Neural cell (in vitro differentiated cells): ENCODE measurements around the gene COL18A1.

Experiments
- EP300 ChIP-seq: fragments of 450-650 bp; conservative IDR thresholded peaks from 2 replicates; pipeline ENCODE4 v1.6.1; 2014; ENCODE audit warnings: antibody characterized with exemption, mild to moderate bottlenecking, moderate library complexity; ENCODE audit not compliant: poor library complexity, severe bottlenecking
- POLR2AphosphoS5 ChIP-seq: IDR thresholded peaks from 2 replicates; pipeline ENCODE4 v1.6.1; 2012
- RAD21 ChIP-seq: fragments of 450-650 bp; conservative IDR thresholded peaks from 2 replicates; pipeline ENCODE4 v1.6.1; 2014; ENCODE audit warnings: antibody characterized with exemption, mild to moderate bottlenecking, moderate library complexity
- SMC3 ChIP-seq: fragments of 450-650 bp; conservative IDR thresholded peaks from 2 replicates; pipeline ENCODE4 v1.6.1; 2014; ENCODE audit warnings: antibody characterized with exemption, mild to moderate bottlenecking, moderate library complexity; ENCODE audit not compliant: poor library complexity
- TF ChIP-seq, protein P1 (sequence below): fragments of 450-650 bp; IDR thresholded peaks from 2 replicates; pipeline ENCODE4 v1.5.1; 2014; ENCODE audit warnings: antibody characterized with exemption, mild to moderate bottlenecking, moderate library complexity; ENCODE audit not compliant: poor library complexity, severe bottlenecking
- TF ChIP-seq, protein P2 (sequence below): IDR thresholded peaks from 2 replicates; pipeline ENCODE4 v1.6.1; 2012; ENCODE audit warnings: borderline replicate concordance

- TF ChIP-seq, protein P1, sequence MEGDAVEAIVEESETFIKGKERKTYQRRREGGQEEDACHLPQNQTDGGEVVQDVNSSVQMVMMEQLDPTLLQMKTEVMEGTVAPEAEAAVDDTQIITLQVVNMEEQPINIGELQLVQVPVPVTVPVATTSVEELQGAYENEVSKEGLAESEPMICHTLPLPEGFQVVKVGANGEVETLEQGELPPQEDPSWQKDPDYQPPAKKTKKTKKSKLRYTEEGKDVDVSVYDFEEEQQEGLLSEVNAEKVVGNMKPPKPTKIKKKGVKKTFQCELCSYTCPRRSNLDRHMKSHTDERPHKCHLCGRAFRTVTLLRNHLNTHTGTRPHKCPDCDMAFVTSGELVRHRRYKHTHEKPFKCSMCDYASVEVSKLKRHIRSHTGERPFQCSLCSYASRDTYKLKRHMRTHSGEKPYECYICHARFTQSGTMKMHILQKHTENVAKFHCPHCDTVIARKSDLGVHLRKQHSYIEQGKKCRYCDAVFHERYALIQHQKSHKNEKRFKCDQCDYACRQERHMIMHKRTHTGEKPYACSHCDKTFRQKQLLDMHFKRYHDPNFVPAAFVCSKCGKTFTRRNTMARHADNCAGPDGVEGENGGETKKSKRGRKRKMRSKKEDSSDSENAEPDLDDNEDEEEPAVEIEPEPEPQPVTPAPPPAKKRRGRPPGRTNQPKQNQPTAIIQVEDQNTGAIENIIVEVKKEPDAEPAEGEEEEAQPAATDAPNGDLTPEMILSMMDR = no peak
- TF ChIP-seq SMC3 (no peak), POLR2AphosphoS5 (no peak), RAD21 (no peak), EP300 (no peak)
- TF ChIP-seq, protein P2, sequence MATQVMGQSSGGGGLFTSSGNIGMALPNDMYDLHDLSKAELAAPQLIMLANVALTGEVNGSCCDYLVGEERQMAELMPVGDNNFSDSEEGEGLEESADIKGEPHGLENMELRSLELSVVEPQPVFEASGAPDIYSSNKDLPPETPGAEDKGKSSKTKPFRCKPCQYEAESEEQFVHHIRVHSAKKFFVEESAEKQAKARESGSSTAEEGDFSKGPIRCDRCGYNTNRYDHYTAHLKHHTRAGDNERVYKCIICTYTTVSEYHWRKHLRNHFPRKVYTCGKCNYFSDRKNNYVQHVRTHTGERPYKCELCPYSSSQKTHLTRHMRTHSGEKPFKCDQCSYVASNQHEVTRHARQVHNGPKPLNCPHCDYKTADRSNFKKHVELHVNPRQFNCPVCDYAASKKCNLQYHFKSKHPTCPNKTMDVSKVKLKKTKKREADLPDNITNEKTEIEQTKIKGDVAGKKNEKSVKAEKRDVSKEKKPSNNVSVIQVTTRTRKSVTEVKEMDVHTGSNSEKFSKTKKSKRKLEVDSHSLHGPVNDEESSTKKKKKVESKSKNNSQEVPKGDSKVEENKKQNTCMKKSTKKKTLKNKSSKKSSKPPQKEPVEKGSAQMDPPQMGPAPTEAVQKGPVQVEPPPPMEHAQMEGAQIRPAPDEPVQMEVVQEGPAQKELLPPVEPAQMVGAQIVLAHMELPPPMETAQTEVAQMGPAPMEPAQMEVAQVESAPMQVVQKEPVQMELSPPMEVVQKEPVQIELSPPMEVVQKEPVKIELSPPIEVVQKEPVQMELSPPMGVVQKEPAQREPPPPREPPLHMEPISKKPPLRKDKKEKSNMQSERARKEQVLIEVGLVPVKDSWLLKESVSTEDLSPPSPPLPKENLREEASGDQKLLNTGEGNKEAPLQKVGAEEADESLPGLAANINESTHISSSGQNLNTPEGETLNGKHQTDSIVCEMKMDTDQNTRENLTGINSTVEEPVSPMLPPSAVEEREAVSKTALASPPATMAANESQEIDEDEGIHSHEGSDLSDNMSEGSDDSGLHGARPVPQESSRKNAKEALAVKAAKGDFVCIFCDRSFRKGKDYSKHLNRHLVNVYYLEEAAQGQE = no peak
These were observed 85.2 kb downstream of the COL18A1 start for GRCh38 chr21:45490049-45490731.
